Neural crest cell (in vitro differentiated cells): Measurements from ENCODE around the gene BANK1. TPM values are rescaled to one million over a fixed set of nuclear protein-coding genes. Genes with fewer than 3 reads are reported as not detected.

ENCODE experiments used
- DNase-seq: peaks from one replicate; pipeline ENCODE4 v3.0.0; 2021; ENCODE audit warnings: low read depth, mixed read lengths, low spot score
- H3K27ac Mint-ChIP-seq: one replicate; pipeline ENCODE4 v1.8.0; 2021; ENCODE audit warnings: mild to moderate bottlenecking, mixed read lengths; ENCODE audit not compliant: unreplicated experiment
- H3K27me3 Mint-ChIP-seq: 2 replicates; pipeline ENCODE4 v1.8.0; 2021; ENCODE audit warnings: low read depth, mild to moderate bottlenecking, mixed read lengths
- H3K36me3 Mint-ChIP-seq: 2 replicates; pipeline ENCODE4 v1.8.0; 2021; ENCODE audit warnings: low read depth, mild to moderate bottlenecking, mixed read lengths
- H3K4me1 Mint-ChIP-seq: 2 replicates; pipeline ENCODE4 v1.8.0; 2021; ENCODE audit warnings: mixed read lengths
- H3K4me3 Mint-ChIP-seq: one replicate; pipeline ENCODE4 v1.8.0; 2021; ENCODE audit warnings: mild to moderate bottlenecking, mixed read lengths
- H3K9me3 Mint-ChIP-seq: 2 replicates; pipeline ENCODE4 v1.8.0; 2021; ENCODE audit warnings: mixed read lengths
- CTCF ChIP-seq: fragments of 200-600 bp; sonication (generic); conservative IDR thresholded peaks from 2 replicates; pipeline ENCODE4 v1.5.0; 2021; ENCODE audit warnings: antibody characterized with exemption, mild to moderate bottlenecking
- total RNA-seq: library from RNA; stranded (reverse); gene quantifications from 2 replicates; pipeline ENCODE4 v1.2.1, GENCODE V29; 2021

BANK1 gene
- total RNA-seq, 1 donor from 2014 or later, result 0.44 TPM

DNA sequence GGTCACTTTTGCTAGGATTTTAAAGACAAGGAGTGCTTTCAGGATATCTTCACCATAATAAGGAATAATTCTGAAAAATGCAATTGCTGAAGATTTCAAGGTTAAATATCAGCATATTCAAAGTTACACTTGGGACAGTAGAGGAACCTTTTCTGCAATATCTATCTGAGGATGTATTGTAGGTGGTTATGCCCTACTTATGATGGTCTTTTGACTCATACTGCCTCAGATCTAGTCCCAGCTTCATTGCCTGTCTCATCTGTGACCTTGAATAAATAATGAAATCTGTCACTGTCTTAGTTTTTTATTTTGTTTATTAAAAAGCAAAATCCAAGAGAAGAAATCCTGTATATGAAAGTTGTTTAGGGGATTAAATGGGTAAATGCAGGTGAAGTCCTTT, 2.9 kb downstream of the BANK1 start:
- DNase-seq, result no peak
- Mint-ChIP-seq H3K4me1 (peaks cover 9% of the 10 kb centered on the region), H3K9me3 (peaks cover 4% of the 10 kb centered on the region), H3K4me3 (no peak overlapping the region), H3K36me3 (no peaks in the 10 kb centered on the region), H3K27me3 (peaks cover 21% of the 10 kb centered on the region), H3K27ac (no peak overlapping the region)
- no peak for TF ChIP-seq CTCF

DNA sequence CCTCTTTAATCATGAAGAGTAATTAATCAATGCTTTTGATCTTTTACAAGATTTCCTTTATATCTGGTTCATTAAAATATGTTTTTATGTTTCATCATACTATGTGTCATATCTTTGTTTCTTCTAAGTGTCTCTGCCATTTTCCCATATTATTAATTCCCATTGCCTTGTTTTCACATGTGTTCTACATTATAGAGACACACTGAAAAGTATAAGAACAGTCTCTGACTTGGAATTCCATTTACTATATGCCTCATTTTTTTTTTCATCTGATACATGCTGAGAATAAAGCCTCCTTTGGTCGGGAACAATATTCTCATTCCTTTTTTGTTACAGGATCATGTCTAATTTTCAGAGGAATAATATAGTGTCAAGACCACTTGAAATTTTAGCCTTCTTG, 4.3 kb downstream of the BANK1 start:
- H3K9me3 Mint-ChIP-seq, result peaks cover 4% of the 10 kb centered on the region
- H3K4me3 Mint-ChIP-seq, result no peak overlapping the region
- no peak for DNase-seq
- no peak overlapping the region for H3K27ac Mint-ChIP-seq
- no peak for TF ChIP-seq CTCF
- peaks cover 21% of the 10 kb centered on the region for H3K27me3 Mint-ChIP-seq
- H3K4me1 Mint-ChIP-seq, result peaks cover 9% of the 10 kb centered on the region
- no peaks in the 10 kb centered on the region for H3K36me3 Mint-ChIP-seq

DNA sequence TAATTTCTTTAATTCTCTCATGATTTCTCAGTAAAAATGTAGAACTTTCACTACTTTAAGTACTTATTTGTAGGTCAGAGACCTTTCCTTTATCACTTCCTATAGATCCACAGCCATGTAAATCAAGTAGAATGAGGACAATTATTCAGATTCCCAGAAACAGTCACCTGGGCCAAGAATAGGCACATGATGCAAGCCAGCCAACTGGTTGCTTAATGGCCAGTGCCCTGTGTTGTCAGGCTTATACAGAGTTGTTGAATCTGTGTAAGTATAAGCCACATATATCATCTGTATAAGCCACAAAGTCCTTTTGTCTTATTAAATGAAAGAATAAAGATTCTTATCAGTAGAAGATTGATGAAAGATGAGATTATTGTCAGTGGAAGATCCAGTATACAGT, 5.2 kb downstream of the BANK1 start:
- no peak for TF ChIP-seq CTCF
- Mint-ChIP-seq H3K4me1 (peaks cover 5% of the 10 kb centered on the region), H3K36me3 (no peaks in the 10 kb centered on the region), H3K4me3 (no peak overlapping the region), H3K27me3 (peaks cover 14% of the 10 kb centered on the region), H3K9me3 (peaks cover 4% of the 10 kb centered on the region), H3K27ac (no peak overlapping the region)
- no peak for DNase-seq

DNA sequence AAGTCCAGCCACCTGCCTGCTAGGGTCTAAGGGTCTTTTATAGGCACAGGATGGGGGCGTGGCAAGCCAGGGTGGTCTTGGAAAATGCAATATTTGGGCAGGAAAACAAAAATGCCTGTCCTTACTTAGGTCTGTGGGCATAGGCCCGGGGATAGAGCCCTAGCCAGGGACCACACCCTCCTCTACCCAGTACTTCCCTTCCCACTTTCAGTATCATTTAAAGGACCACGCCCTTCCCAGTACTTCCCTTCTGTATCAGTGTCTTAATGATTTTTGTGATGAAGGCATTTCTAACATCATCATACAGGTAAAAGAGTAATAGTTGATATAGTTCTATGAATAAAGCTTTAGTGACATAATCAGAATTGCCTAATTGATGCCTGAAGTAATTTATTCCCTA, 11.4 kb downstream of the BANK1 start:
- H3K36me3 Mint-ChIP-seq, result no peaks in the 10 kb centered on the region
- no peaks in the 10 kb centered on the region for H3K27me3 Mint-ChIP-seq
- TF ChIP-seq CTCF, result no peak
- peaks cover 6% of the 10 kb centered on the region for H3K9me3 Mint-ChIP-seq
- no peaks in the 10 kb centered on the region for H3K4me1 Mint-ChIP-seq
- no peak overlapping the region for H3K27ac Mint-ChIP-seq
- H3K4me3 Mint-ChIP-seq, result no peak overlapping the region
- no peak for DNase-seq

GRCh38 chr4:101806914-101807313, 16.4 kb downstream of the BANK1 start:
- DNase-seq, result no peak
- Mint-ChIP-seq H3K36me3 (no peaks in the 10 kb centered on the region), H3K27ac (no peak overlapping the region), H3K4me3 (no peak overlapping the region), H3K27me3 (no peaks in the 10 kb centered on the region), H3K4me1 (no peaks in the 10 kb centered on the region), H3K9me3 (peaks cover 2% of the 10 kb centered on the region)
- TF ChIP-seq CTCF, result no peak

- Mint-ChIP-seq H3K9me3 (peaks cover 2% of the 10 kb centered on the region), H3K27me3 (no peaks in the 10 kb centered on the region), H3K36me3 (no peaks in the 10 kb centered on the region), H3K4me1 (no peaks in the 10 kb centered on the region), H3K27ac (no peak overlapping the region), H3K4me3 (no peak overlapping the region)
- no peak for TF ChIP-seq CTCF
- DNase-seq, result no peak
Measured at GRCh38 chr4:101807351-101807750, 16.8 kb downstream of the BANK1 start.
